SW480 (cell line): Measurements from ENCODE around the gene RIN1.

Experiments
- DNase-seq: peaks from one replicate; pipeline ENCODE4 v3.0.0-alpha.2; 2016; ENCODE audit warnings: low spot score

RIN1 gene

DNA sequence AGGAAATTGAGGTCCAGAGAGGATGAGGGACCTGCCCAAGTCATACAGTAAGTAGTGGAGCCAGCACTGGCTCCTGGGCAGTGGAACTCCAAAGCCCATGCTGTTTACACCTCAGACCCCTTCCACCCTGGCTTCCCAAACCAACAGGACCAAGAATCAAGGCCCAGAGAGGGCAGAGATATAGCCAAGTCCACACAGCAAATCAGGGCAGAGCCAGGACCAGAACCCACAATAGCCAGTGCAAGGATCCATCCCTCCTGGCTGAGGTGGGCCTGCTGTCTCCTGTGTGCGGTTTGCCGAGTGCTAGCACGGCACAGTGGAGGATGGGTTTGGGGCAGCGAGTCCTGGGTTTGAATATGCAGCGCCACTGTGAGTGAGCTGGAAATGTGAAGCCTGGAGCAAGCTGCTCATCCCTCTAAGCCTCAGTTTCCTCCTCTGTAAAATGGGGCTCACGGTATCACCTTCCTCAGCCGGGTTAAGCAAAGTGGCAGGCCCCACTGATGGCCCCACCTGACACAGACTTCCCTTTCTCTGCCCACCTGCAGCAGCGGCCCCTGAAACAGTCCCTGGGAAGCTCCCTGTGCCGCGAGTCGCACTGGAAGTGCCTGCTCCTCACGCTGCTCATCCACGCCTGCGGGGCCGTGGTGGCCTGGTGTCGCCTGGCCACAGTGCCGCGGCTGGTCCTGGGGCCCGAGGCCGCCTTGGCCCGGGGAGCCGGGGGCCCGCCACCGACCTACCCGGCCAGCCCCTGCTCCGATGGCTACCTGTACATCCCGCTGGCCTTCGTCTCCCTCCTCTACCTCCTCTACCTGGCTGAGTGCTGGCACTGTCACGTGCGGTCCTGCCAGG lies 42.2 kb downstream of the RIN1 start:
- DNase-seq: no peak

GRCh38 chr11:66293352-66293751 lies 42.9 kb downstream of the RIN1 start:
- DNase-seq: no peak

GRCh38 chr11:66292543-66293332 lies 43.5 kb downstream of the RIN1 start:
- no peak for DNase-seq

GRCh38 chr11:66291706-66292542 lies 44.3 kb downstream of the RIN1 start, which contains the start of gene TMEM151A:
Gene TMEM151A, plus strand, starts transcription at chr11:66291894. Its CDS starts 120 bp downstream, at chr11:66292014.
- no peak for DNase-seq

DNA sequence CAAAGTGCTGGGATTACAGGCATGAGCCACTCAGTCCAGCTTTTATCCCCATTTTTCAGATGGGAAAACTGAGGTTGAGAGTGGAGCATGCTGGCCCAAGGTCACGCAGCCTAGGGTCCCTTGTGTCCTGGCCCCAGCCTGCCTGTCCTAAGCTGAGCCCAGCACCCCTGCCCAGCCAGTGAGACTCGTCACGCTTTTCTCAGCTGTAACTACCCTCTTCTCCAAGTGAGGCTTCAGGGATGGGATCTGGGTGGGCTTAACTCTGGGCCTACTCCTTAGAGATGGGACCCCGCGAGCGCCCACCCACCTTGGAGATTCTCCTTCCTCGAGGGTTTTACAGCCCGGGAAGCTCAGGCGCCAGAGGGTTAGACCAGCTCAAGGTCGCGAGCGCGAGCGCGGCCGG lies 44.9 kb downstream of the RIN1 start:
- DNase-seq: no peak

- DNase-seq: no peak
Measured at GRCh38 chr11:66290330-66290621, 46.0 kb downstream of the RIN1 start.

DNA sequence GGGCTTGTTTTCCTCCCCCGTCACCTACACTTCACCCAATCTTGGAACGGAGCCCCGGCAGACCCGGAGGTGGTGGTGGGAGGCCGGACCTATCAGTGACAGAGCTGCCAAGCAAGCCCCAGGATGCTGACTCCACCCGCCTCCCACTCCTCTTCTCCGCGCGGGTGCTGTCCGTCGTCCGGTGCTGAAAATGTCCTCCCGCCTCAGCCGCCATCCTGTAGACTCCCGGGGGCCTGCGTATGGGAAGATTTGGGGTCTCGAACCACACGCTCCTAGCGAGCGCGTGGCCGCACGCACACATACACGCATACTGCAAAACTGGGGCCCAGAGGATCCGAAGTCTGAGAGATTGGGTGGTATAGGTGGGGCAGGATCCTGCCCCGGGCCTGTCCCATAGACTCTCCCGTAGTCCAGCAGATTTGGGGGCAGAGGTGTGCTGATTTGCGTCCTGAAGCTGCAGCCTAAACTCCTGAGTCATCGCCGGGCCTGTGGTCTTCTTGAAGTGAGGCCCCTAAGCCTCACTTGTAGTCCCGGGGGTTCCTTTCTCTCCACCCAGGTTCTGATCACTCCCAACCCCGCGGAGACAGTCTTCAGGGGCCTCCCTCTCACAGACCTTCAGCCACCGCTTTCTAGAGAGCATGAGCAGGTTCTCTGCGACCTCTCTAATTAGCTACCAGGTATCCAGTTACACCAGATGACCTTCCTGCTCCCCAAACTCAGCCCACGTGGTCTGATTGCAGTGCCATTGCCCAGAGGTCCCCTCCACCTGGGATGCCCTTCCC lies 46.5 kb downstream of the RIN1 start:
- no peak for DNase-seq

DNA sequence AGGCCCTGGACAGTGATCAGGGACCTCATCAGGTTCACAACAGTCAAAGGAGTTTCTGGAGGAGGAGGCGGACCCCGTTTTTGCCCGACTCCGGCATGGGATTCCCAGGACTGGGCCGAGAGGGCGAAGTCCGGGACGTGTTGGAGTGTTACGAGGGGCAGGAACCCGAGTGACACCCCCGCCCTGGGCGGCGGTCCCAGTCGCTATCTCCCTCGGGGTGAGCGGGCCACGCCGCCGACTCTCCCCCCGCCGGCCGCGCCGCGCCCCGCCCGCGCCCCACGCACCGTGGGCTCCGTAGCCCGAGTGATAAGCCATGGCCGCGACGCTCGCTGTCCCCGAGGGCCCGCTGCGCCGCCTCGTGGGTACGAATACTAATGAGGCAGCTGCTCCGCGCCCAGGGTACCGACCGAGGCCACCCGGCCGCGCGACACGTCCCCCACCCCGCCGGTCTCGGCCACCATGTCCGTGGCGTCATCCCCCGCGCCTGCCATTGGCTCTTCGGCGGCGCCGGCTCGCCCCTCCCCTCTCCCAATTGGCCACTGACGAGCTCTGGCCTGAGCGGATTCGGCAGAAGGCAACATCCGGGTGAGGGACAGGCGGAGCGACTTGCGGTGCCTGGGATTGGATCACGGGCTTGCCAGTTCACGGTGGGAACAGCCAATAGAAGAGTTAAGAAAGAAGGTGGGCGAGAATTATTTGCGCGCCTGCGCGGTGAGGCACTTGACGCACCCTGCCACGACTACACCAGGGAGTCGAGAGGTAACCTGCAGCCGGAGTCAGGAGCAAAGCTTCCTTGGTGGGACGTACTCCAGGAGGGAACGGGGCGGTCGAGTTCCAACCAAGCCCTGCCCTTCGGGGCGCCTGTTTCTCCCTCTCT lies 47.3 kb downstream of the RIN1 start, which contains the start of gene YIF1A:
Gene YIF1A, minus strand, starts transcription at position 473 of the 877 bp plus-strand sequence. Its CDS starts 158 bp downstream, at position 315.
- peak; percentile 100 for DNase-seq

DNA sequence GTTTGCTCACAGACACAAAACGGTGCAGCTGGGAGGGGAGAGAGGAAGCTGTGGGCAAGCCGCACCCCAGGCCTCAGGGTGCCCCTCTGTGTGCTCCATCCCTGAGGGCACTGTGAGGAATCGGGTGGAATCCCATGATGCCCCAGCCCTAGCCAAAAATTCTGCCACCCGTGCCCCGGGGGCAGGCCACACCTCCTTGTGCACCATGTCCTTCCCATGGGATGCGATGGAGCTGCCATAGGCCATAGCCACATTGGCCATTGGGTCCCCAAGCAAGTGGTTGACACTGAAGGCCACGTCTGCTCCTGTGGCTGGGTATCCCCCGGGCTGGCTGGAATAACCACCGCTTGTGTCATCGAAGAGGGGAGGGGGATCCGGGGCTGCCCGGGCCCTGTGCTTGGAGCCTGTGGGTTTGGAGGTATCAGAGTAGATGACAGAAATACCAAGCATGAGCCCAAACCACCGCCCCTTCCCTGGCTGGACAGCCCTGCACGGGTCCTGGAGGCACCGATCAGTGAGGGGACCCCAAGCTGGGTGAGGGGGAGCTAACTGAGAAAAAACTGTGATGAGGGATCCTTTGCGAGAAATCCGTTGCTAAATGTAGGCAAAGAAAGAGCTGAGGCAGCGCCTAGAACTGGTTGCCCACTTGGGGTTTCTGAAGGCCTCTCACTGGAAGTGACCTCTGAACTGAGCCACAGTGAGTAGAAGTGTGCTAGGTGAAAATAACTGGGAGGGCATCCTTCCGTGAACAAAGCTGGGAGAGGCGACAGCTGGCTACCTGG lies 48.2 kb downstream of the RIN1 start:
- no peak for DNase-seq

DNA sequence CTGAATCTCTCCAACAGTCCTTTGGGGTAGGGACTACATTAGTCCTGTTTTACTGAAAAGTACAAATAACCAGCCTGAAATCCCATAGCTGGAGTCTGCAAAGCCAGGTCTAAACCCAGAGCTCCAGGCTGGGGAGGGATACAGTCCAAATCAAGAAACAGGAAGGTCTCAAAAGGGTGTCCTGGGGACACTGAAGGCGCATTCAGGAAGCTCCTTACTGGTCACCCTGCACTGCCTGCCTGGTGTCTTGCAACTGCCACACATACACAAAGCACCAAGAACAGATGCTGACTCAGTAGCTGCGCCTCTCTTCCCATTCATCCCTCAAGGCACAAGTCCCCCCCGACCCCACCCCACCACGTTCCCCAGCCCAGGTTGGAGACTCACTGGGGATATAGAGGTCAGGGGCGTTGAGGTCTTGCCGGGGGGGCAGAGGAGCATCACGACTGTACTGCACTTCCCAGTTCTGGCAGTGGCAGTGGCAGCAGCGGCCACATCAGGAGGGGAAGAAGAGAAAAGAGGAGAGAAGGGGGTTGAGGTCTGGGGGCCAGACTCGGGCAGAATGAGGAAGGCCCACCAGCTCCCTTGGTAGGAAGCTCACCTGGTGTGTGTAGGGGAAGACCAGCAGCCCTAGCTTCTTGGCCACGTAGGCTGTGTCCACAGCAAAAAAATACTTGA lies 48.9 kb downstream of the RIN1 start:
- no peak for DNase-seq

DNA sequence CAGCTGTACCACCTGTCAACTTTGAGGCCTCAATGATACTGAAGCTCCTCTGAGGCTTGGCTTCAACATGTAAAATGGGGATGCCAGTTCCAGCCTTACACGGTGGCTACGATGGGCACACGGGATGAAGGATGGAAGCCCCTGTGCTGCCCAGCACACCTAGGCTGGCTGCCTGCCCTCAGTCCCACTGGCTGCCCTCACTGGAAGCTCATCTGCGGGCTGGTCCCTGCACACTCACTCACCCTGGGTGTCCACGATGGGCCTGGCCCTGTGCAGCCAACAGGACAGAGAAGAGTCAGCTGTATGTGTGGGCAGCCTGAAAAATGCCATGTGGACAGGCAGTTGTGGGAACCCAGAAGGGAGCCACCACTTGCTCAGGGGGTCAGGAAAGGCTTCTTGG lies 49.5 kb downstream of the RIN1 start:
- DNase-seq: no peak

DNA sequence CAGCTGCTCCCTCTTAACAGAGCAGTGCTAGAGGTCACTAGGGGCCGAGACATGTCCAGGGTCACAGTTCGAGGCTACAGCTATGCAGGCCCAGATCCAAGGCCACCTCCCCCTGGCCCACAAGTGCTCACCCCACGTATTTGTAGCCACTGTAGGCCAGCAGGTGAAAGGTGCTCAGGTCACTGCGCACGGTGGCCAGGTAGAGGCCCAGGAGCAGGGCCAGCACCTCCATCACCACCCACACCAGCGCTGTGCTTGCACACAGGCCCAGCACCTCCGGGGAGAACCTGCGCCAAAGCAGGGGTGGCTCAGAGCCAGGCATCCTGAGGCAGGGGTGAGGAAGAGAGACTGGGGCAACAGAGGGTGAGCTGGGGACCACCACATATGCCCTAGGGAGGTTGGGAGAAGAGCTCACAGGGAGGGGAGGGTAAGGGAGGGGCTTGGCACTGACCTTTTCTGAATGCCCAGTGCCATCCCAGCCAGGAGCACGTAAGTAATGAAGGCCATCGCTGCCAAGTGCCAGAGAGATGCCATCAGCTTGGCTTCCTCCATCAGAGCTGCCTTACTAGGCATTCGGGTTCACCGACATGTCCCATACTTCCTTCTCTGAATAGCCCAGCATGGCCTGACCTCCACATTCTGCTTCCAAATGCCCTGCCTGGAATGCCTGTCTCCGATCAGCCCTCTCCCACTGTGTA lies 50.8 kb downstream of the RIN1 start:
- no peak for DNase-seq

- DNase-seq: no peak
Measured at GRCh38 chr11:66284526-66285078, 51.6 kb downstream of the RIN1 start.

GRCh38 chr11:66283461-66284105 lies 52.7 kb downstream of the RIN1 start:
- no peak for DNase-seq

DNA sequence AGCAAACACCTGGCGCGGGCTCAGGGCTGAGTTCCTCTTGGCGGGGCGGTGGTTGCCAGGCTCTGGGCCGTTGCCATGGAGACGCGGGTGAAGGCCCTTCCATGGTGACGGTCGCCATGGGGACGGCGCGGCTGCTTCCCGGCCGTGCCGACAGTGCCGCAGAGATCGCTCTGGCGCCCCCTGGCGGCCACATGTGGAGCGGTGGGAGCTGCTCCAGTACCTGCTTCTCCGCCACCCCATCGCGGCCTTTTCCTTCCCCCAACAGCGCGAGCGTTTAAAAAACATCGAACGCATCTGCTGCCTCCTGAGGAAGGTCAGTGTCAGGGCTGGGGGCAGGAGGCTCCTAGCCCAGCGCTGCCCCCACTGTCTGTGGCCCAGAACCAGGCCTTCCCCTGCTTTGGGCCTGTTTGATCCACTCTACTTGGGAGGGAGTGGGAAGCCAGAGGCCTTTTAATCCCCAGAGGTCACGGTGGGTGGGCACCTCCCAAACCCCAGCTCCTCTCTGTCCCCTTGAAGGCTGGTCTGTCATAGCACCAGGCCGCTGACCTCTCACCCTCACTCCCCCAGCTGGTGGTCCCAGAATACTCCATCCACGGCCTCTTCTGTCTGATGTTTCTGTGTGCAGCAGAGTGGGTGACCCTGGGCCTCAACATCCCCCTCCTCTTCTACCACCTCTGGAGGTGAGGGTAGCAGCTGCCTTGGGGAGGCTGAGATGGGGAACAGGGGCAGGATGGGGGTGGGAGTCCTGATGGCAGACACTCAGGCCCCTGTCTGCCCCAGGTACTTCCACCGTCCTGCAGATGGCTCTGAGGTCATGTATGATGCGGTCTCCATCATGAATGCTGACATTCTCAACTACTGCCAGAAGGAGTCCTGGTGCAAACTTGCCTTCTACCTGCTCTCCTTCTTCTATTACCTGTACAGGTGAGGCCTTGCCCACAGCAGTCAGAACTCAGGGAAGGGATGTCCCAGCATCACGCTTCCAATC lies 53.5 kb downstream of the RIN1 start:
- peak; percentile 94 for DNase-seq
